ENCODE data around the gene C4orf33.
A peak's percentile ranks its signal among the peaks of the same experiment; 100 is the strongest.
"Not testable (repeated sequence)": the region's sequence is repeated elsewhere in the genome, so short reads cannot be mapped to it uniquely, and the experiment has no call there.

The C4orf33 gene, protein sequence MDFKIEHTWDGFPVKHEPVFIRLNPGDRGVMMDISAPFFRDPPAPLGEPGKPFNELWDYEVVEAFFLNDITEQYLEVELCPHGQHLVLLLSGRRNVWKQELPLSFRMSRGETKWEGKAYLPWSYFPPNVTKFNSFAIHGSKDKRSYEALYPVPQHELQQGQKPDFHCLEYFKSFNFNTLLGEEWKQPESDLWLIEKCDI

DNA sequence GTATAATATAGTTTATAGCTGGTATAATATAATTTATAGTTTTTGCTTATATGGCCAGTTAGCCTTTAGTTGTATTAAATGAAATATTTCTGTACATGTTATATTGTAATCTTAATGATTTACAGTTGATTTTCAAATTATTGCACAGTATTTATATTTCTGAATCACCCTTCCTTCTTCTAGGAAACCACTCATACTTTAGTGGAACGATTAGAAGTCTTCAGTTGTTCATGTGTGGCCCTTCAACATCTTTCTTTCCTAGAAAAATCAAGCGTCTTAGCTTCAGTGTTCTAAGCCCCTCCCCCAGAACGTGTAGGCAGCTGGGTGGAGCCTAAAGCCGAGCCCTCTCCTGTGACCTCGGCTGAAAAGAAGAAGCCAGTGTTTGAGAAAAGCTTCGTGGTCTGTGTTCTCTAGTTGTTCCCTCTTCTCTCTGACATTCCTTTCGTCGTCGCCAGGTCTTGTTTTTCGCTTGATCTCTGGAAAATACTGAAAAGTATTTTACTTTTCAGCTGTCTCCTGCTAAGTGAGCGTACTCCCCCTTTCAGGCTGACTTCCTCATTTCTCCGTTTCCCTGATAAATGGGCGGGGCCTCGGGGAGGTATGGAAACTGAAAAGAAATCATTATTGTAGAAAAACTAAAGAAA lies at the start of gene C4orf33:
TSS of gene C4orf33 (plus strand) at position 342 of the 644 bp plus-strand sequence. CDS start 6,459 bp downstream, outside the sequence.
- peak; percentile 75 for DNase-seq (ENCODE audit: low spot score)

DNA sequence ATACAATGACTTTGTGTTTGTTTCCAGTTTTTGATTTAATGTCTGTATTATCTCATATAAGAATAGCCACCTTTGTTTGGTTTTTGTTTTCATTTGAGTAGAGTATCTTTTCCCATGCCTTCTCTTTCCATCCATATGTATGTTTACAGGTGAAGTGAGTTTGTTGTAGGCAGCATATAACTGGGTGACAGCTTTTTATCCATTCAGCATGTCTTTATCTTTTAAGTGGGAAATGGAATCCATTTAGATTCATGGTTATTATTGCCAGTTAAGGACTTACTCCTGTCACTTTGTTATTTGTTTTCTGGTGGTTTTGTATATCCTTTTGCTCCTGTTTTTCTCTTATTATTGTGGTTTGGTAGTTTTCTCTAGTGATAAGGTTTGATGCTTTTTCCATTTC lies 36.9 kb upstream of the C4orf33 start:
- DNase-seq (ENCODE audit: low spot score), result no peak

DNA sequence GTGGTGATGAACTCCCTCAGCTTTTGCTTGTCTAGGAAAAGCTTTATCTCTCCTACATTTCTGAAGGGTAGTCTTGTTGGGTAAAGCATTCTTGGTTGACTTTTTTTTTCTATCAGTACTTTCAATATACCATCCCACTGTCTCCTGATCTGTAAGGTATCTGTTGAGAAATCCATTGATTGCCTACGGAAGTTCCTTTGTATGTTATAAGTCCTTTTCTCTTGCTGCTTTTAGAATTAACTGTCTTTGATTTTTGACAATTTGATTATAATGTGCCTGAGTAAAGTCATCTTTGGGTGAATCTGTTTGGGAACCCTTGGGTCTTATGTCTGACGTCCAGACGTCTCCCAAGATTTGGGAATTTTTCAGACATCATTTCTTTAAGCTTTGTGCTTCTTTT lies 33.4 kb upstream of the C4orf33 start:
- no peak for DNase-seq (ENCODE audit: low spot score)

DNA sequence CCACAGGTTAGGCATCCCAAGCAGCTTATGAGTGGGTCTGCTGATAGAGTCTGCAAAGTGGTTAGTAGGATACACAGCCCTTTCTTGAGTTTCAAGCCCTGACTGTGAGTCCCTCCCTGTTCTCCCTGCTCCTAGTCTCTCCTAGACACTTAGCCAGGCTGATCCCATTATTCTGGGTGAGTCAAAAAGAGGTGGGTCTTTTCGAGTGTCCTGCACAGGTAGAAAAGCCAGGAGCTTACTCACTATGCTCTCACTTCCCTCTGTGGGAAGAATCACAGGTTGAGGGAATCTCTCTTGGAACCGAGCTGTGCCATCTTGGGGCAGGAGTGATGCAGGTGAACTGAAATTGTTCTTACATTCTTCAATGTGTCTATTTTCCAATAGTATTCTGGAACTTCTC lies 32.3 kb upstream of the C4orf33 start:
- no peak for DNase-seq (ENCODE audit: low spot score)

DNA sequence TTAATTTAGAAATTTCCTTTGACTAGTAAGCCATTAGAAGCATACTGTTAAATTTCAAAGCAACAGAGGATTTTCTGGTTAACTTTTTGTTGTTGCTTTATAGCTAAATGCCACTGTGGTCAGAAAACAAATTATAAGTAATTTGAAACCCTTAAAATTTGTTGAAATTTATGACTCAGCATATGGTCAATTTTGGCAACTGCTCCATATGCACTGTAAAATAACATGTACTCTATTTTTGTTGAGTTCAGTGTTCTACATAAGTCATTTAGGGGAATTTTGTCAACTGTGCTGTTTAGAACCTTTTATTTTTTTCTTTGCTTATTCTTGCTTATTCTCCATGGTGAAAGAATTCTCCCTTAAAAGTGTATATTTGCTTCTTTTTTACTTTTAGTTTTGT lies 31.2 kb upstream of the C4orf33 start:
- no peak for DNase-seq (ENCODE audit: low spot score)

DNA sequence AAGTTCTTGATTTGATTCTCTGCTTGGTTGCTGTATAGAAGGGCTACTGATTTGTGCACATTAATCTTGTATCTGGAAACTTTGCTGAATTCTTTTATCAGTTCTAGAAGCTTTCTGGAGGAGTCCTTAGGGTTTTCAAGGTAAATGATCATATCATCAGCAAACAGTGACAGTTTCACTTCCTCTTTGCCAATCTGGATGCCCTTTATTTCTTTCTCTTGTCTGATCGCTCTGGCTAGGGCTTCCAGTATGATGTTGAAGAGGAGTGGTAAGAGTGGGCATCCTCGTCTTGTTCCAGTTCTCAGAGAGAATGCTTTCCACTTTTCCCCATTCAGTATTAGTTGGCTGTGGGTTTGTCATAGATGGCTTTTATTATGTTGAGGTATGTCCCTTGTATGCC lies 26.4 kb upstream of the C4orf33 start:
- DNase-seq (ENCODE audit: low spot score), result not testable (repeated sequence)

DNA sequence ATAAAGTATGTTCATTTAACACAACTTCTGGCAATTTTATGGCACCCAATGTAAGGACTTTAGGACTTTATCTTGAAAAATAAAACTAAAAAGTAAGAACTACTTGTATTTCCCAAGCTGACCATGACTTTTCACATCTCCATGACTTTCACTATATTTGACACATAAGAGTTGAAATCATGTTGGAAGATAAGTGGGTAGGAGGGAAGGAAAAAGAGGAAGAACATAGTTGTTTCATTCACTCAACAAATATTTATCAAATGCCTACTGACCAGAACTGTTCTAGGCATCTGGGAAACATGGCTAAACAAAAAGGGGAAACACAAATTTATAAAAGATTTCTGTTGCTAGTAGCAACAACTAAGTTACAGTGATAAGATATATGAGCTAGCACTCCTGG lies 18.6 kb upstream of the C4orf33 start:
- DNase-seq (ENCODE audit: low spot score), result no peak

DNA sequence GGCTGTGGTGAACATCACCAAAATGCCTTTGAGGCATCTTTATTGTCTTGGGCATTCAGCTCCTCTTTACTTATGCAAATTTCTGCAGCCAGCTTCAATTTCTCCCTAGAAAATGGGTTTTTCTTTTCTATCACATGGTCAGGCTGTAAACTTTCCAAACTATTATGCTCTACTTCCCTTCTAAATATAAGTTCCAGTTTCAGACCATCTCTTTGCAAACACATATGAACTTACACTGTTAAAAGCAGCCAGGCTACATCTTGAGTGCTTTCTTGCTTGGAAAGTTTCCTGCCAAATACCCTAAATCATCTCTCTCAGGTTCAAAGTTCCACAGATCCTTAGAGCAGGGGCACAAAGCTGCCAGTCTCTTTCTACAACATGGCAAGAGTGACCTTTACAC lies 15.8 kb upstream of the C4orf33 start:
- DNase-seq (ENCODE audit: low spot score), result no peak

DNA sequence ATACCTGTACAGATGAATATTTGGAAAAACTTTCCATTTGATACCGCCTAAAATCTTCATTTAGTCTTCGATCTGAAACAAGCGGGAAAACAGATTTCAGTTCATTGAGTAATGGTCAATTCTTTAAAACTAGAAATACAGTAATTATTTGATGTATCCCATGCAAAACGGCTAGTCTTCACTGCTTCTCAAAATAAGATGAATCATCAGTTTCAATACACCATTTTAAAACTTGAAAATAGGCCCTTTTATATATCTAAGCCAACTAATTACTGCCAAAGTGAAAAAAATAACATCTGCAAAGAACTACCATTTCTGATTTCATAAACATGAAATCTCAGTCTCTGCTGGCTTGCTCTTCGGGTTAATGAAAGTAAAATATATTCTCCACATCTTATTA lies 13.7 kb upstream of the C4orf33 start:
- DNase-seq (ENCODE audit: low spot score), result no peak

DNA sequence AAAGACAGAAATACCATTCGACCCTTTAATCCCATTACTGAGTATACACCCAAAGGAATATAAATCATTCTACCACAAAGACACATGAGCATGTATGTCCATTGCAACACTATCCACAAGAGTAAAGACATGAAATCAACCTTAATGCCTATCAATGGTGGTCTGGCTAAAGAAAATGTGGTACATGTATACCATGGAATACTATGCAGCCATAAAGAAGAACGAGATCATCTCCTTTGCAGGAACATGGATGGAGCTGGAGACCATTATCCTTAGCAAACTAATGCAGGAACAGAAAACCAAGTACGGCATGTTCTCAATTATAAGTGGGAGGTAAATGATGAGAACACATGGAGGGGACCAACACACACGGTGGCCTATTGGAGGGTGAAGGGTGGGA lies 10.5 kb upstream of the C4orf33 start:
- DNase-seq (ENCODE audit: low spot score), result no peak

DNA sequence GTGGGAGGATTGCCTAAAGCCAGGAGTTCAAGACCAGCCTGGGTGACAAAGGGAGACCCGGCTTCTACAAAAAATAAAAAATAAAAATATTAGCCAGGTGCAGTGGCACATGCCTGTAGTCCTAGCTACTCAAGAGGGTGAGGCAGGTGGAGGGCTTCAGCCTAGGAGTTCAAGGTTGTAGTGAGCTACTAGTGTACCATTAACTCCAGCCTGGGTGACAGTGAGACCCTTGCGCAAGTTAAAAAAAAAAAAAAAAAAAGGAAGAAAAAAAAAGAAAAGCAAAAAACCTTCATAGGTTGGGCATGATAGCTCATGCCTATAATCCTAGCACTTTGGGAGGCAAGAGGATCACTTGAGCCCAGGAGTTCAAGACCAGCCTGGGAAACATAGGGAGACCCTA lies 8.4 kb upstream of the C4orf33 start:
- no peak for DNase-seq (ENCODE audit: low spot score)

DNA sequence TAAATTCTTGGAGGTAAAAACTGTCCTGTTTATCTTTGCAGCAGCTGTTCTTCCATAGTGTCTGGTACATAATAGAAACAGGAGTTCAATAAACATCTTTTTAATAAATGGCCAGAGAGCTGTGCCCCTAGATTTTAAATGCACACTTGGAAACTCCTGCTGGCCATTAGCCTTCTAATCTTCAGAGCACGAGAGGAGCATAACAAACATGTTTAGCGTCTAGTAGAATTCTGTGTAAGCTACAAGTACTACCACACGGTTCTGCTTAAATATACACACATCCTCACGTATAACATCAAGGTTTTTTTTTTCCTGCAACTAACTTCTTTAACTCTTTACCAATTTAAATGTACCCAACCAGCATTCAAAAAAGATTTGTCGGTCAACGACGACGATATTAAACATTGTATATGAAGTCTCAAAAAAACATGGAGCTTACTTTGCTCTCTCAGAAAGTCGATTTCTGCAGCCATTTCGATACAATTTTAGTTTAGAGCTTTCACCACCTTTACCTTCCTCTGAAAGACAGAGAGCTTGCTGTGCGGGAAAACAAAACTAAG lies 3.2 kb upstream of the C4orf33 start:
- DNase-seq (ENCODE audit: low spot score), result no peak

DNA sequence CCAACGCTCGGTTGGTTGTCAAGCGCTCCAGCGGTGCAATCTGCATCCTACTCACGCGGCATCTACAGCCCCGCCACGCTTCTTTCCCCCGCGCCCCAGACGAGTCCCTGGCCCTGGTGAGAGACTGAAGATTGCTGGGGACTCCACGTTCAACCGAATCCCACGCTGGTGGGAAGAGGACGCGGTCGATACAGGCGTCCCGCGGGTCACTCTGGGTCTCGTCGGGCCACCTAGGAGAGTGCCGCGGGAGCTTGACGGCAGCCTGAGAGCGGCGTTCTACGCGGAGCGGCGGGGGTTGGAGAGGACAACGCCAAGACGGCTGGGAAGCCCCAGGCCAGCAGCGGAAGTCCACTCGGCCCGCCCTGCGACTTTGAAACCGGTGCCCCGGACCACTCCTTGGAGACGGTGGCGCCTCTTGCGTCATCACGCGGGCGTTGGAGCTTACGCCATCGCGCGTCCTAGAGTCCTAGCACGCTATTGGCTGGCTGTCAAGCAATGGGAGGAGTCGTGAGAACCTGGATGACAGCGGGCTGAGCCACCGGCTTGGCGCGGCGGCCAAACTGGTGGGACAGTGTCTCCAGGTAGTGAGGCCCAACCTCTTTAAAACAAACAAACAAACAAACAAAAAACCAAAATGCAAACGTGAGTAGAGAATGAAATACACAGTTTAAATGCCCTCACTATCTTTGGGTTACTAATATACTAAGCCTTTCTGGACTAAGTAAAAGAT lies 2.6 kb upstream of the C4orf33 start, which contains the start of gene SCLT1:
TSS of gene SCLT1 (minus strand) at position 349 of the 730 bp plus-strand sequence. CDS start 436 bp downstream, outside the sequence.
- DNase-seq (ENCODE audit: low spot score), result peak; percentile 95

DNA sequence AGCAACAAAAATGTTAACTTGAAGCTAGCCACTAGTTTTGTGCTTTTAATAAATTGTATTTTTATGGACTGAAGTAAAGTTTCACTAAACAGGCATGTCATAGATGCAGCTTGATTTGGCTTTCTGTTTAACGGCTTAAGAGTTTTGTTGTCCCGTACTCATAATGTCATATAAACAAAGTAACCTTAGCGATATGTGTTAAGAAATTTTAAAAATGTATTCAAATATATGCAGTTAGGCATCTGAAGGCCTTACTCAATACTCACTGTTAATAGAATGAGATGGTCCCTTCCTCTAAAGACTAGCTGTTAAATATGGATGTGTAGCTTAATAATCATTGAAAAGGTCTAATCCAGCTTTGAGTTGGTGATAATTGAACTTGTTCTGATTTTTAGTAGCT lies 1.6 kb upstream of the C4orf33 start:
- DNase-seq (ENCODE audit: low spot score), result no peak

DNA sequence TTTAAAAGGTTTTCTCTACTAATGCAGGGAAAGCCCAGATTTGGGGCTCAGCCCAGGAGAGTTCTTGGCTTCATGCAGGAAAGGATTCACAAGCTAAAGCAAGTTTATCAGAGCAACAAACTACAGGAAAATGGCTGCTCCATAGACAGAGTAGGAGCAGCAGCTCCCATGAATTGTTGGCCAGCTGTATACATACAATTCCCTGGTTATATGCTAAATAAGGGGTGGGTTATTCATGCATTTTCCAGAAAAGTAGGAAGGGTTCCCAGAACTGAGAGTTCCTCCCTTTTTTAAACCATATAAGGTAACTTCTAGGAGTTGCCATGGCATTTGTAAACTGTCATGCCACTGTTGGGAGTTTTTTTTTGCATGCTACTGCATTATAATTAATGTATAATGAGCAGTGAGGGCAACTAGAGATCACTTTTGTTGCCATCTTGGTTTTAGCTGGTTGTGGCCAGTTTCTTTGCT lies 2.6 kb downstream of the C4orf33 start:
- DNase-seq (ENCODE audit: low spot score), result no peak

DNA sequence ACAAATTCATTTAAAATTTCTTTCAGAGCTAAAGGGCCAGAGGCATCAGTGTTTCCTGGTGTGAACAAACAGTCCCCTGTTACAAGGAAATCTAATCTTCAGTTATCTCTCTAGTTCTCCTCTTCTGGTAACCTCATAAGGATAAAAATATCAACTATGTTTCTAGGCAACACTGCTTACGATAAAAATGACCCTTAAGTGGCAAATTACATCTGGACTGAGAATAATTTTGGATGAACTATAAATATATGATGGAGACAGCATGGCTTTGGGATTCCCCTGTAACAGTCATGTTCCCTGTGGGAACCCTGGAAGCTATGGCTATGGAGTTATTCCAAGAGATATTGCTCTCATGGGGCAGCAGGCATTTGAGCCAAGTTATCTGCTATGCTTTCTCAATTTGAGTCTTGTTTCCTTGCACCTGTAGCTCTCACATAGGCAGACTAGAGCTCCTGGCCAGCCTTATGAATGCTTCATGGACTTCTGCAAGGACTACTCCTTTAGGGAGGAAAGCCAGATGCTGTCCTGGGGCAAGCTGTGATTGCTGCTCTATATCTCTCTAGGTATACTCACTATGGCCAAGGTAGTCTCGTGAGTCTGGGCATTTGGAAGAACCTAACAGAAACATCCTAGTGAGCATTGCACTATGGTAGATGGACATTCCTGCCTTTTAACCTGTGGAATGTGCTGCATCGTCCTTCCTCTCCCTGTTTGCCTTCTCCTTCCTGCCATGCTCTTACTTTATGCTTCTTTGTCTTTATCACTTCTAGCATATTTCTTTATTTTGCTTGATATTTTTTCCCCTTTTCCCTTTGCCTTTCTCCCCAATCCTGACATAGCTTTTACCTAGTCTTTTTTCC lies 14.2 kb downstream of the C4orf33 start:
- DNase-seq (ENCODE audit: low spot score), result no peak

DNA sequence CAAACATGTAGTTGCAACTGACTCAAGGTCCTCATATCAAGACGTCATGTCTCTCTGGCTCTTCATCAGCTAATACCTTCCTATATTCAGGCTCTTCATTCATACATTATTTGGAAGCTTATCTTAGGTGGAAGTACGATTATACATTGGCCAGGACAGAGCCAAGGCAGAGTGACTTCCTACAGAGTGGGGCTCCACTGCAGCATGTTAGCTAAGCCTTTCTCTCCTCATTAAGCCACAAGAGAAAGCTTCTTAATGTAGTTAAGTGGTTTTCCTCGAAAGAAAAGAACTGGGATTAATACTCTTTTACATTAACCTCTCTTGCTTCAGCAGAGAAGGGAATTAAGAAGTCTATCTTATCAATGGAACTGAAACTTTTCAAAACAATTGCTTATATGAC lies 15.0 kb downstream of the C4orf33 start:
- no peak for DNase-seq (ENCODE audit: low spot score)

DNA sequence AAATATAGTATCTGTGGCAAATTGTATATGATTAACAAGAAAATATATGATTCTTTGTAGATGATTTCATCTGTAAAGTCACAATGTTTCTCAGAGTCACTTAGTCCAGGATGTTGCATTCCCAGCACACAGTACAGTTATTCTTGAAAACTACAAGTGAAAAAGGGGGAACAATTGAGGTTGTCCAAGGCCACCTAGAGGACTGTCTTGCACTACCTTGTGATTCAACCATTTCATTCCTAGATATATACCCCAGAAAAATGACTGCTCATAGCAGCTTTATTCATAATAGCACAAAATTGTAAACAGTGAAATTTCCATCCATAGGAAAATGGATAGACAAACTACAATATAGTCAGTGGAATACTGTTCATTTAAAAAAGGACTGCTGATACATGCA lies 16.0 kb downstream of the C4orf33 start:
- no peak for DNase-seq (ENCODE audit: low spot score)

DNA sequence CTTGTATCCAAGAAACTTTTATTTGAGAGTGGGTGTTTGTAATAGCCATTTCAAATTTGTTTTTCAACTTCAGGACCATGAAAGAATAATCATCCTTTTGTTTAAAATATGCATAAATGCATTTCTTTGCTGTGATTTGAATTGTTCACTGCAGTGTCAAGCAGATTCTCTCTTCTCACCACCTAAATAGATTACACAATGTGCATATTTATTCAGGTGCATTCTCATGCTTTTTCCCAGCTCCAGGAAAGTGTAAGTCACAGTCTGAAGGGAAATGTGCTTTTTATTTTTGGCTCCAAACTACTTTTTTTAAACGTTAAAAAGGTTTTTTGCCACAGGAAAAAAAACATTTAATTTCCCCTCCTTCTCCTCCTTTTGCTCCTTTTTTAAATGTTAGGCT lies 17.5 kb downstream of the C4orf33 start:
- no peak for DNase-seq (ENCODE audit: low spot score)

DNA sequence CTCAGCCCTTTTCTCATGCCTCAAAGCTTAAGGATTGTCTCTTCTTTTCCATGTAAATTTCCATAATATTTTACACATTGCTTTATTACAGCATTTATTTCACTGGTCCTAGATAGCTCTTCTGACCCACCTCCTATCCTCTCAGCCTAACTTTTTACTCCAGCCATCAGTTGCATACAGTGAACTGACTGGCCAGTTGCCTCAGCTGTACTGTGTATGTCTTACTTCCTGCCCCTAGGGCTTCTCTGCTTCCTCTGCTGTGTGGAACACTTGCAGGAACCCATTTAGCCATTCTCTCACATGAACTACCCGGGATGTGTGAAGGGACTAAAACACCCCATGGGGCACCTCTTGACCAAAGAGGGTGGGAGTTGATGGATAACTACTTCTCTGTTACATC lies 18.0 kb downstream of the C4orf33 start:
- no peak for DNase-seq (ENCODE audit: low spot score)

DNA sequence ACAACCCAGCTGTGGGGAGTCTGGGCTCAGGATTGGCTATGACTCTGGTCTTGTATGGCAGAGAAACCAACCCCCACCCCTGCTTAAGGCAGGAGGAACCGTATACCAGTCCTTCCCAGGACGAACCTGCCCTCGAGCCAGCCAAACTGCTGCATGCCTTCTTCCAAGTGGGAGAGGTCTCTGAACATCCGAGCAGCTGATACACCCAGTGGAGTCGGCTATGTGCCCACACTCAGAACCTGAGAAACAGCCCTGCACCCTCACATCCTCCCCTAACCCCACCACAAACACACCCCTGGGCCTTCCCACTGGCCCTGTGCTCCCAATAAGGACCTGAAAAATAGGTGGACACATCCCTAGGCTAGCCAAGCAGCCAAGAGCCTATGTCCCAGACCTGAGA lies 21.8 kb downstream of the C4orf33 start:
- no peak for DNase-seq (ENCODE audit: low spot score)

DNA sequence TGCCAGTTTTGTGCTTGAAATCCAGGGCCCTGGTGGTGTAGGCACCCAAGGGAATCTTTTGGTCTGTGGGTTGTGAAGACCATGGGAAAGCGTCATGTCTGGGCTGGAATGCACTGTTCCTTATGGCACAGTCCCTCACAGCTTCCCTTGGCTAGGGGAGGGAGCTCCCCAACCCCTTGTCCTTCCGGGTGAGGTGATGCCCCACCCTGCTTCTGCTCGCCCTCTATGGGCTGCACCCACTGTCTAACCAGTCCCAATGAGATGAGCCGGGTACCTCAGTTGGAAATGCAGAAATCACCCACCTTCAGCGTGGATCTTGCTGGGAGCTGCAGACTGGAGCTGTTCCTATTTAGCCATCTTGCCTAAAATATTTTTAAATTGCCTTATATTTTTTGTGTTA lies 30.7 kb downstream of the C4orf33 start:
- DNase-seq (ENCODE audit: low spot score), result not testable (repeated sequence)

Data from iPS-NIHi11 (cell line).